Measurements from ENCODE around the gene PNPLA6. TPM values are rescaled to one million over a fixed set of nuclear protein-coding genes. Genes with fewer than 3 reads are reported as not detected.
A peak's percentile ranks its signal among the peaks of the same experiment; 100 is the strongest.

The PNPLA6 gene
- polyA plus RNA-seq, 12 donors, result 19.3 to 47.1 (median 24.1) TPM; not detected in 1

DNA sequence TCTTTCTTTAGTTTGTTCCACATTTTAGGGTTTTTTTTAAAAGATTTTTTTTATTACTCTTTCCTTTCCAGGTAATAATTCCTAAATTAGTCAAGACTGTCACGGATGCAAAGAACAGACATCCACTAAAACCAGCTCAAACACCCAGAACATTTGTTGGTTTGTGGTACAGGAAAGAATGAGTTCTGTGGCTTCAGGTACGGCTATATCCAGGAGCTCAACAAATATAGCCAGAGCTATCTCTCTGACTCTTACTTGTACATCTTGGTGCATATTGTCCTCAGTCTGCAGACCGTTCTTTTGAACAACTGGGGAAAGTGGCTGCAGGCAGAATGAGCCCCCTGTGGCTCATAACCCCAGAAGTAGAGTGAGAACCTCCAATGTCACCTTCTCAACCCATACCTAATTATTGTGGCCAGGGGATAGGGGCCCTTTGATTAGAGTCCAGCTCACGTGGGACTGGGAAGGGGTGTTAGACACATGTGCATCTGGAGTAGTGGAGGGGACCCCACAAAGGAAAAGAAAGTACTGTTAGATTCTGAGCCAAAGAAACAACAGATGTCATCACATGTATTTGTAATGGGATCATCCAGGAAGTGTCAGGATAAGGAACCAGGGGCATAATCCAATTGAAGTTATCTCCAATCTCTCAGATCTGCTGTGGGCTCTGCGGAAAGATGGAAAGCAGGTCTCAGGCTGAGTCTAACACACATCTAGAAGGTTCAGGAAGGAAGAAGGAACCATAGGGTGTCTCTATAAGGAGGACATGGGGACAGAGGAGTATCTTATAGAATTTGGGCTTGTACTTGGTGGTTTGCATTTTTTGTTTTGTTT is 21.5 kb upstream of the PNPLA6 start:
- no peak for DNase-seq

- no peak for DNase-seq
Measured at GRCh38 chr19:7515110-7515644, 20.3 kb upstream of the PNPLA6 start.

DNA sequence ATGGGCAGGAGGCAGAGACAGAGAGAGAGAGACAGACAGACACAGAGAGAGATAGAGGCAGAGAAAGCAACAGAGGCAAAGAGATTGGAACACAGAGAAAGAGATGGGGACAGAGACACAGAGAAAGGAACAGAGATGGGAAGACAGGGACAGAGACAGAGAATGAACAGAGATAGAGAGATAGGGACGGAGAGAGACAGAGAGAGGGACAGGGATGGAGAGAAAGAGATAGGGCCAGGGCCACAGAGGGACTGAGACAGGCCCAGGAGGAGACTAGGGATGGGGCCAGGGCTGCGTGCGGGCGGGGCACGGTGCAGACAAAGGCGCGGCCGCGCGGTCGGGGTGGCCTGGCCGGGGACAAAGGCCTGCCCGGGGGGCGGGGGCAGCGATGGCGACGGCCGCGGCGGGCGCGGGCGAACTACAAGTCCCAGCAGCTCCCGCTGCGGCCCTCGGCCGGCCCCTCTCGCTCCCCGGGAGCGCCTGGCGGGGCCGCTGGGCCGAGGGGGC is 19.8 kb upstream of the PNPLA6 start, which contains the start of gene ZNF358:
ZNF358 (plus strand) TSS at position 459 of the 507 bp plus-strand sequence. CDS start 3,140 bp downstream, outside the sequence.
- DNase-seq, result peak; percentile 71

GRCh38 chr19:7516333-7516732 is 19.2 kb upstream of the PNPLA6 start:
- DNase-seq, result no peak

GRCh38 chr19:7516878-7517277 is 18.6 kb upstream of the PNPLA6 start:
- DNase-seq, result no peak

DNA sequence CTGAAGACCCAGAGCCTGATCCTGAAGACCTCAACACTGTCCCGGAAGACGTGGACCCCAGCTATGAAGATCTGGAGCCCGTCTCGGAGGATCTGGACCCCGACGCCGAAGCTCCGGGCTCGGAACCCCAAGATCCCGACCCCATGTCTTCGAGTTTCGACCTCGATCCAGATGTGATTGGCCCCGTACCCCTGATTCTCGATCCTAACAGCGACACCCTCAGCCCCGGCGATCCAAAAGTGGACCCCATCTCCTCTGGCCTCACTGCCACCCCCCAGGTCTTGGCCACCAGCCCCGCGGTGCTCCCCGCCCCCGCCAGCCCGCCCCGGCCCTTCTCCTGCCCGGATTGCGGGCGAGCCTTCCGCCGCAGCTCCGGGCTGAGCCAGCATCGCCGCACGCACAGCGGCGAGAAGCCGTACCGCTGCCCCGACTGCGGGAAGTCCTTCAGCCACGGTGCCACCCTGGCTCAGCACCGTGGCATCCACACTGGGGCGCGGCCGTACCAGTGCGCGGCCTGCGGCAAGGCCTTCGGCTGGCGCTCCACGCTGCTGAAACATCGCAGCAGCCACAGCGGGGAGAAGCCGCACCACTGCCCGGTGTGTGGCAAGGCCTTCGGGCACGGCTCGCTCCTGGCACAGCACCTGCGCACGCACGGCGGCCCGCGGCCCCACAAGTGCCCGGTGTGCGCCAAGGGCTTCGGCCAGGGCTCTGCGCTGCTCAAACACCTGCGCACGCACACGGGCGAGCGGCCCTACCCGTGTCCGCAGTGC is 16.0 kb upstream of the PNPLA6 start:
- DNase-seq, result no peak

- DNase-seq, result no peak
Measured at GRCh38 chr19:7520131-7521051, 15.1 kb upstream of the PNPLA6 start.

DNA sequence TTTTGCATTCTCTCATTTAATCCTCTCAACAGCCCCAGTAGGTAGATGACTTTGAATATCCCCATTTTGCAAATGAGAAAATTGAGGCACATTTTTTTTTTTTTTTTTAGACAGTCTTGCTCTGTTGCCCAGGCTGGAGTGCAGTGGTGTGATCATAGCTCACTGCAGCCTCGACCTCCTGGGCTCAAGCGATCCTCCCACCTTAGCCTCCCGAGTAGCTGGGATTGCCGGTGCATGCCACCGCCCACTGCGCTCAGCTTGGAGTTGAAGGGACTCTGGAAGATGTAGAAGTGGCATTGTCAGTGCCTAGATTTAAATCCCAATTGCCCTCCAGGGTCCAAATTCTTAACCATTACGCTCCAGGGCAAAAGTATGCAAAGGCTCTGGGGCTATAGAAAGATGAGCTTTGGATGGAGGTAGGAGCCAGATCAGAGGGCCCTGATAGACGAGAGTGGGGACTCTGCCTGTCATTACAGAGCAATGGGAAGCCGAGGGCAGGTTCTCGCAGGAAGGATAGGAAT is 13.9 kb upstream of the PNPLA6 start:
- DNase-seq, result no peak

- DNase-seq, result peak; percentile 99
Measured at GRCh38 chr19:7522072-7522922, 13.2 kb upstream of the PNPLA6 start, which contains the start of gene MCOLN1. MCOLN1 (plus strand) TSS chr19:7522624; CDS start chr19:7522751, 127 bp downstream.

DNA sequence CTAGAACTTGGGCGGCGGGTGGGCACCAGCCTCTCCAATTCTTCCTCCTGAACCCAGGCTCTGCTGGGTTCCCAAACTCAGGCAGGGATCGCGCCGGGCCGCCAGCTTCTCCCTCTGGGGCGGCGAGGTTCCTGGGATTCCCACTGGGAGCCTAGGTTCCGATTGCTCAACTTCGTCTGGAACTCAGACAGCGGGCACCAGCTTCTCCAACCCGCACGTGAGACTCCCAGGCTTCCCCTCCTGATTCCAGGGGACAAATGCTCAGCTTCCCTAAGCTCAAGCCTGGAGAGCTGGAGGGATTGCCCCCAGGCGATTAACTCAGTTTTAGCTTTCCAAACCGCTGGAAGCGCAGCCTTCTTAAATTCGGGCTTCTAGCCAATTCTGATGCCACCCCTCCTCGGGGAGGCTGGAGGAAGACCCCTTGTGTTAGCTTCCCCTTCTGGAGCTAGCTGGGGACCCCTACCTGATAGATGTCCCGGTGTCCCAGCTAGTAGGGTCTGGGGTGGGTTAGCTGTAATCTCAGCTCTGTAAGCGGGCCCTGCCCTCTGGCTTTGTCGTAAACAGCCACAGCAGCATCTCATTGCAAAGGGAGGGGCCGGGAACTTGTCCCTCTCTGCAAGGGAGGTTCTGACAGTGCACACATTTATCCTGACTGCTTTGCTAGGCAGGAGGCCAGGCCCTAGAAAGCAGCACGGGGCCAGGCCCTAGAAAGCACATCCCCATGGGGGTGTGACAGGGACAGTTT is 12.4 kb upstream of the PNPLA6 start:
- no peak for DNase-seq

- no peak for DNase-seq
Measured at GRCh38 chr19:7524523-7524922, 11.0 kb upstream of the PNPLA6 start.

DNA sequence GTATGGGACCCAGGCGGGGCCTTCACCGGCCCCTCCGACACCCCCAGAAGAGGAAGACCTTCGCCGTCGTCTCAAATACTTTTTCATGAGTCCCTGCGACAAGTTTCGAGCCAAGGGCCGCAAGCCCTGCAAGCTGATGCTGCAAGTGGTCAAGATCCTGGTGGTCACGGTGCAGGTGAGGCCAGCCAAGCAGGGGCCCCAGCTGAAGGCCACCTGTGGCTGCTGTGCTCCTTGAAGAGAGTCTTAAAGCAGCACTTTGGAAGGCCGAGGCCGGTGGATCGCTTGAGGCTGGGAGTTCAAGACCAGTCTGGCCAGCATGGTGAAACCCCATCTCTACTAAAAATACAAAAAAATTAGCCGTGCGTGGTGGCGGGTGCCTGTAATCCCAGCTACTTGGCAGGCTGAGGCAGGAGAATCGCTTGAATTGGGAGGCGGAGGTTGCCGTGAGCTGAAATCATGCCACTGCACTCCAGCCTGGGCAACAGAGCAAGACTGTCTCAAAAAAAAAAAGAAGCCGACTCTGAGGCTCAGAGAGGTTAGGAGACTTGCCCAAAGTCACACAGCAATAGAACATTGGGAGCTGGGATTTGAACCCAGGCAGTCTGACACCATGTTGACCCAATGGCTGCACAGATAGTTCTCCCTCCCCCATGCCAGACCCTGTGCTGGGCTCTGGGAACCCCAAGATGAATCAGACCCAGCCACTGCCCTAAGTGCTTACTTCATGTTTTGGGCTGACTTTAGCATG is 10.4 kb upstream of the PNPLA6 start:
- no peak for DNase-seq

- no peak for DNase-seq
Measured at GRCh38 chr19:7526059-7526929, 9.2 kb upstream of the PNPLA6 start.

- DNase-seq, result no peak
Measured at GRCh38 chr19:7527516-7528191, 7.9 kb upstream of the PNPLA6 start.

- DNase-seq, result no peak
Measured at GRCh38 chr19:7528192-7528519, 7.4 kb upstream of the PNPLA6 start.

- DNase-seq, result no peak
Measured at GRCh38 chr19:7528522-7529245, 6.8 kb upstream of the PNPLA6 start.

All from muscle of arm (tissue), 12 donors.